Measurements from ENCODE around the gene KNDC1.

GRCh38 chr10:133158437-133158755 is 1.6 kb upstream of the KNDC1 start:
- TF ChIP-seq GATA2 (IDR thresholded peaks at IDR 0.05; ENCODE audit: low read depth, low read length): no peak
- no peak for TF ChIP-seq GATA3 (IDR thresholded peaks at IDR 0.05; ENCODE audit: low read depth, low read length)

Data from SH-SY5Y (cell line).